Measurements from ENCODE around the gene CTNND2. TPM values are rescaled to one million over a fixed set of nuclear protein-coding genes. Genes with fewer than 3 reads are reported as not detected.

The CTNND2 gene
- total RNA-seq, 1 experiment from 2014 or later, result 1.7 TPM

DNA sequence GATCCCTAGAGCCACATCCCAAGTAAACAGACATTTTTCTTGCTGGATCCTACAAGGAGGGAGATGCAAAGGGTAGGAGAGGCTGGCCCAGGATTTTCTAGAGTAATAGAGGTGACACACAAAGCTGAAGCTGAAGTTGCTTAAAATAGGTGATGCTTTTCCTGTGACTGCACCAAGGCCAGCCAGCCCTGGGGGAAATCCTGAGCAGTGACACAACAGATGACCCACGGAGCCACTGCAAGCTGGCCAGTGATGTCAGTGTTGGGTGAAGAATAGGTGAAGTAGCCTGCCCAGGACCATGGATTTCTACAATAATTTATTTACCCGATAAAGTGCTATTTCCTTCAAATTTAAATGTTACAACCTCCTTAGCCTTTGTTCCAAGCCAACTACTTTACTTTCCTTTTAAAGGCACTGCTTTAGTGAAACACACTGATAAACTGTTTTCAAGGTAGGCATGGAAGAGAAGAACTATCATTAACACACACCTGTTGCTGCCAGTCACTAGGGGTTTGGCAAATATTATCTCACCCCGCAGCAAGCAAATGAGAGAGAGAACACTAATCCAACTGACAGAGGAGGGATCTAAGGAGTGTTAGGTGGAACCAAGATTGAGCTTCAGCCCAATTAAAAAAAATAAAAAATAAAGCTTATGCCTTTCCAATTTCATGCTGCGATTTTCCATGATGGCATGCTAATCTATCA is 123.5 kb downstream of the CTNND2 start:
- DNase-seq (ENCODE audit: low read depth), result no peak

DNA sequence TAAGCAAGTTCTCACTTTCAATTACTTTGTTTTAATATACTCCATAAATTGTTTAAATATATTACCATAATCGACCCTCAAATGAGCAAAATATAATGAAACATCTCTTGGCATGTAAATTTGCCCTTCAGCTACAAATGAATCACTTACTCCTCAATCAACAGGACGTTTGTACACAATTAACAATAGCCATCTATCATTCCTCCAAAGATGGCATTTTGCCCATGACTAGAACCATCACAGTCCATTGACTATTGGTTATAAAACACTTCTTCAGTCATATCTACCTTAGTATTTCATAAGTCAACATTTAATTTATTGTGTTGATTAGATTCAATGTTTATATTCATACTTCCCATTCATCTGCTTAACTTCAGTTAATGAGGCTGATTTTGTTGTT is 127.2 kb downstream of the CTNND2 start:
- DNase-seq (ENCODE audit: low read depth), result peak; percentile 9

DNA sequence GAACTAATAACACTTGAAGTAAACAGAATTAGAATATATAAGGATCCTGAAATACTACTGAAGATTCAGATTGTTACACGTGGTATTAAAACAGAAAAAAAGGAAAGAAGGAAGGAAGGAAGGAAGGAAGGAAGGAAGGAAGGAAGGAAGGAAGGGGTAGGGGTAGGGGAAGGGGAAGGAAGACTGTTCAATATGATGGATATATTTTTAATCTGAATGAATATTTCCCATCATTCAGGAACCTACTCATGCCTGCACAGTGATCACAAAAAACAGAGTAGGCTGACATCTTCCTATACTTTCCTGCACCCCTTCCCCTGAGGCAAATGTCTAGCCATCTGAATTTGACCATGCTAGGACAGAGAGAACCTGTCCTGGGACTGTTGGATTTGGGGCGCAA is 133.9 kb downstream of the CTNND2 start:
- no peak for DNase-seq (ENCODE audit: low read depth)

GRCh38 chr5:11760934-11761603 is 143.2 kb downstream of the CTNND2 start:
- DNase-seq (ENCODE audit: low read depth), result no peak

GRCh38 chr5:11758321-11758720 is 145.9 kb downstream of the CTNND2 start:
- DNase-seq (ENCODE audit: low read depth), result no peak

GRCh38 chr5:11757661-11758060 is 146.6 kb downstream of the CTNND2 start:
- no peak for DNase-seq (ENCODE audit: low read depth)

- DNase-seq (ENCODE audit: low read depth), result peak; percentile 21
These were observed 167.2 kb downstream of the CTNND2 start for GRCh38 chr5:11737010-11737409.

DNA sequence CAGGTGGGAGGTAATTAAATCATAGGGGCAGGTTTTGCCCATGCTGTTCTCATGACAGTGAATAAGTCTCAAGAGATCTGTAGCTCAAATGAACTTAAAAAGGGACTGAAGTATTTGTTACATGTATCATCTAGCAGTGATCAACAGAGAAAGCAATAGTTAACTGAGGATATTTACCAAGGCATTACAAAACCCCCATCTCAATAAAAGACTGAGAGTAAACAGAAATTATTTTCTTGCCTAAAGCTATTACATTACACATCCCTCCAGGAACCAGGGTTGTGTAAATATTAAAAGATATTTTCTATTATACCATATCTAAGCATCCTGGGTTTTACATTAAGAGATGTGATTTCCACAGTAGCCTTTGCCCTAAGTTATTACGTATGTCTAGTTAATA is 169.9 kb downstream of the CTNND2 start:
- DNase-seq (ENCODE audit: low read depth), result no peak

DNA sequence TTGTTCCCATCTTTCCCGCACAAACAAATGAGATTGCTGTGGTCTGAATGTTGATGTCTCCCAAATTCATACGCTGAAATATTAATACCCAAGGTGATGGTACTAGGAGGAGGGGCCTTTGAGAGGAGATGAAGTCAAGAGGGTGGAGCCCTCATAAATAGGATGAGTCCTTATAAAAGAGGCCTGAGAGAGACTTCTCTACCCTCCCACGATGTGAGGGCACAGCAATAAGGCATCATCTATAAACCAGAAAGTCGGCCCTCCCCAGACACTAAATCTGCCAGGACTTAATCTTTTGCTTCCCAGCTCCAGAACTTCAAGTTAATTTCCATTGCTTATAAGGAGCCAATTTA is 170.4 kb downstream of the CTNND2 start:
- no peak for DNase-seq (ENCODE audit: low read depth)

GRCh38 chr5:11733185-11733839 is 170.9 kb downstream of the CTNND2 start:
- DNase-seq (ENCODE audit: low read depth), result no peak

DNA sequence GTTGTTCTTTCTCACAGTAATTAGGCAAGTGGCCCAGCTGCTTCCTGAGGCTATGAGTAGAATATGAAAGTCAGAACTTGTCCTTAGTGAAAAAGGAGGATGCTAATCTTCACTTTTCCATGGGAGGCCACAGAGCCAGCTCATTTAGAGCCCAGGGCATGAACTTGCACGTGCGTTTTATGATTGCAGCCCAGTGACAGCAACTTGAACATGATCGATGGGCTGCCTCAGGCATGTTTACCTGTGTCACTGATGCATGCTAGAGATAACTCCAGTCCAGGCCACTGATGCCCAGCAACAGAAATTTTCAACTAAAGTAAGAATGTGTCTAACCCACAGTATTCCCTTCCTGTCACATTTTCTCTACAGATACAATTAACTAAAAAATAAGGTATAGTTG is 179.3 kb downstream of the CTNND2 start:
- DNase-seq (ENCODE audit: low read depth), result peak; percentile 46

DNA sequence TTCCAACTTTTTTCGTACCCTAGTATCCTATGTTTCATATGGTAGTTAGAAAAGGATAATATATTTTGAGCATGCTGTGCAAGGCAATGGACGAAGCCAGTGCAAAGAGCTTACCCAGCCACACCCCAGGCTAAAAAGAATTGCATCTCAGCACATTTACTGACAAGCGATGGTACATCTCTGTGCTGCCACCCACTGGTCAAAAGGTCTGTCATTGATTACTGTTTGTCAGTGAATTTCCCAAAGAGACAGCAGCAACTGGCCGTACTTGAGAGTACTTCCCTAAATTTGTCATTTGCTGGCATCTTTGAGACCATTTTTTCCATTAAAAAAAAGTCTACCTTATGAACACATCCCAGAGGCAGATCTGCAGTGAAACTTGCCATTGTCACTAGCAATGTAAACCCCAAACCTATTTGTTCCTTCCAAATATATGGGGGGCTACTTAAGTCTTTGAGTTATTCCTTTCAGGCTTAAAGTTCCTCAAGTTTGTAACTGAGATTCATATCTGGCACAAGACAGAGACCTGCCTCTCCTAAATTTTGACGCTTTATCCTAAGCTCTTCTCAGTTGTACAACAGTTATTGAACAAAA is 184.3 kb downstream of the CTNND2 start:
- peak; percentile 51 for DNase-seq (ENCODE audit: low read depth)

GRCh38 chr5:11715461-11716196 is 188.6 kb downstream of the CTNND2 start:
- DNase-seq (ENCODE audit: low read depth), result no peak

DNA sequence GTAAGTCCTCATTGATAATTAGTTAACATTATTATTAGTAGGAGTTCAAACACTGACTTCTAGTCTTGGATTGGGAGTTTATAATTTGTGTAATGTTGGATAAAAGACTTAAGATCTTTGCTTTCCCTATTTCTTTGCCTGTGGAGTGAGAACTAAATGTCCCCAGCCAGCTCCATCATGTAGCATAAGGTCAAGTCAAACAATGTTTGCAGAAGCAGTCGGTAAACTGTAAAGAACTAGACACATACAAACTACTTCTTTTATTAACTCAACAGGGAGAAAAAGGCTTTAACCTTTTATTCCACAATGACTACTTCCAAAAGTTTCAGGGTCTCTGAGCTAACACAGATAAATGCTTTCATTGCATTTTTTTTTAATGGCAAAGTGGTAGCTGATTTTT is 192.3 kb downstream of the CTNND2 start:
- DNase-seq (ENCODE audit: low read depth), result no peak

GRCh38 chr5:11709021-11709420 is 195.2 kb downstream of the CTNND2 start:
- no peak for DNase-seq (ENCODE audit: low read depth)

- no peak for DNase-seq (ENCODE audit: low read depth)
These were observed 199.3 kb downstream of the CTNND2 start for GRCh38 chr5:11704916-11705315.

DNA sequence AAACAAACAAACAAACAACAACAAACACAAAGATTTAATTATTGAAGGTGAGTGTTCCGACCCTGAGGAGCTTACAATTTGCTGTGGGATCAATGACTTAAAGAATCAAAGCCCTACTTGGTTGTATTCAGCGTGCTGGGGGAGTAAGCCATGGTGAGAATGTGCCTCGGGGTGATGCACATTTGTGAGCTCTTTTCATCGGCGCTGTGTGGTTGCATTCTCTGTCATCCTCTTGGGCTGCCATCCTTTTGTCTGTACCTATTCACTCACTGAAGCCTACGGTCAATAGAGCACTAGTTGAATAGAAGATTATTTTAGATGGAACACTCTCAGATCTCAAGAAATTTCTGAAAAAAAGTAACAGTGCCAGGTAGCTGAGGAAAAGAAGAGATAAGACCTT is 203.9 kb downstream of the CTNND2 start:
- DNase-seq (ENCODE audit: low read depth), result no peak

GRCh38 chr5:11692636-11693035 is 211.6 kb downstream of the CTNND2 start:
- no peak for DNase-seq (ENCODE audit: low read depth)

- no peak for DNase-seq (ENCODE audit: low read depth)
These were observed 216.7 kb downstream of the CTNND2 start for GRCh38 chr5:11687498-11687897.

DNA sequence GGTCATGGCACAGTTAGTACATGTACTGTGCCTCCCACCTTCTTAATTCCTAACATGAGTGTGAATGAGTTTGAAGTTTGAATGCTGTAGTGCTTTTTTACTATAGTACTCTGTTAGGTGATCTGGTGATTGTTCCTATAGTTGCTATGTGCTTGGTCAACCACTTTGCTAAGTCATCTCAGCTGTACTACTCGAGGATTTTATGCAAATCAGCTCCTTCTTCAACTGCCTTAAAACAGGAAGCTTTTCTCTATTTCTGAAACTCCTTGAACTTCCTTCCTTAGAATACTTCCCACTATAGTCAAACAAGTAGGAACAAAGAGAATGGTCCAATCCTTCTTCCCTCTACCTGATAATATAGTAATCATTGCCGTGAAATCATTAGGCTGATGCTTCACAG is 219.6 kb downstream of the CTNND2 start:
- DNase-seq (ENCODE audit: low read depth), result no peak

DNA sequence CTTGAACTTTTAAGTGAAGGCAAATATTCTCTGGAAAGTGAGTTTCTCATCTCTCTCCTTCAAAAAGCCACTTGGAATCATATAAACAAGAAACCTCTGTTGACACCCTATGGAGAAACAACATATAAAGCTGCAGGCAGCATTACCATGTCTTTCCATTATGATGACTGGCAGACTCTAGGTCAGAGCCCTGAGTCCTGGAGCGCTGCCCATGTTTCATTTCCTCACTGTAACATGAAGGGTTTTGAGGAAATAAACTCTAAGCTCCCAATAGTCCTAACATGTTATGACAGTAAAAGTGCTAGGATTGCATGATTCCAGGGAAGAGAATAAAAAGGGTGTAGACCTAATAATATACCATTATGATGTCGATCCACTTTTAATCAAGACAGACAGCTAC is 220.6 kb downstream of the CTNND2 start:
- peak; percentile 14 for DNase-seq (ENCODE audit: low read depth)

GRCh38 chr5:11681796-11682195 is 222.4 kb downstream of the CTNND2 start:
- DNase-seq (ENCODE audit: low read depth), result no peak

Data from M059J (cell line).